Measurements from ENCODE around the gene MXD4. TPM values are rescaled to one million over a fixed set of nuclear protein-coding genes. Genes with fewer than 3 reads are reported as not detected.

Gene MXD4
- total and polyA plus RNA-seq, 11 donors, result 27.5 to 76.6 (median 35.7) TPM

GRCh38 chr4:2259036-2259540, 2.8 kb downstream of the MXD4 start:
- DNase-seq, result peak in 4 of 5 donors; percentile 9 to 56 (median 24)
- Histone ChIP-seq H3K4me3 (peak overlapping the region in 8 of 12 donors; percentile 70 to 100 (median 88)), H3K36me3 (peaks cover 0 to 38% (median 12%) of the 10 kb centered on the region in 9 donors), H3K4me1 (peaks cover 21 to 87% (median 71%) of the 10 kb centered on the region in 12 donors), H3K9me3 (no peaks in the 10 kb centered on the region), H3K27me3 (no peaks in the 10 kb centered on the region), H3K27ac (peak overlapping the region in 11 of 12 donors; percentile 58 to 97 (median 91))
- 53 to 66% (median 56%) methylated on average over 8 to 13 of the region's 13 CpGs for WGBS, 4 donors
- TF ChIP-seq POLR2A (IDR thresholded peaks at IDR 0.05) (no peak), CTCF (IDR thresholded peaks at IDR 0.05) (no peak)
- intact Hi-C loops (cut with DNase I), result loop anchor here in 2 of 10 donors (10.0 kb wide), 1 partner anchor 156 kb away; the partner anchor contains the start of genes CFAP99 (in 2 of the 2) and ZFYVE28 (in 2 of the 2)
- ATAC-seq, result no peak

DNA sequence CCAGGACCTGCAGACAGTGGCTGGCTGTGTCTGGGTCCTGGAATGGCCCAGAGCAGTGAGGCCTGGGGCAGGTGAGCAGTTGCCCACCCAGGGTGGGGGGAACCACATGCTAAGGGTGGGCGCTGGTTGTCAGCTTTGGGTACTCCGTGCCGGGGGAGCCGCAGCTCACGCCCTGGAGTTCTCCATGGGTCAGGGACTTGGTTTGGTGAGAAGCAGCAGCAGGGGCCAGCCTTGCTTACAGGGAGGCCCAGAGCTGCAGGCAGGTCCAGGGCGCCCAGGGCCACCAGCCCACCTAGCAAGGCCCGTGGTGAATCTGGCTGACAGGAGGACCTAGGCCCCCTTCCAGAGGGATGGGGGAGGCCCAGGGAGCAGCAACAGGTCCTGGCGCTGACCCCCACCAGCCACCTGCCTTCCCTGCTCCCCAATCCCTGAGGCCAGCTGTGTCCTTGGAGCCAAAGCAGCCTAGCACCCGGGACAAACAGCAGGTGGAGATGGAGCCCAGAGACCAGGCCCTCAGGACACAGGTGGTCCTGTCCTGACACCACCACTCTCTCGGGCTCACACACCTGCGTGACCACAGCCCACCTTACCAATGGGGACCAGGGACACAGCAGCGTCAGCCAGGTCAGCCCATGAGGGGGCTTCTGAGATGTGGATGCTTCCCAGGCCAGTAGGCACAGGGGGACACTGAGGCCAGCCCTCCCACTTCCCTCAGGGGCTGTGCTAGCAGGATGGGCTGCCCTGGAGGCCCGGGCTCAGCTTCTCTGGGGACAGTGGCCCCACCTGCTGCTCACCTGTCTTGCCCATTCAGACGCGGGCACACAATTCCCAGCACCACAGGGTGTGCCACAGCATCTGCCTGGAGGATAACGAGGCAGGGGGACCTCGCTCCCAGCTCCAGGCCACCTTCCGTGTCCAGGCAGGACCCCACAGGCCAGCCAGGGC, 3.5 kb downstream of the MXD4 start:
- H3K36me3 ChIP-seq, result peaks cover 0 to 44% (median 17%) of the 10 kb centered on the region in 9 donors
- peak; percentile 8 to 62 (median 25) for DNase-seq
- no peaks in the 10 kb centered on the region for H3K9me3 ChIP-seq
- TF ChIP-seq CTCF (IDR thresholded peaks at IDR 0.05), result no peak
- TF ChIP-seq POLR2A (IDR thresholded peaks at IDR 0.05), result no peak
- H3K27ac ChIP-seq, result peak overlapping the region; percentile 74 to 97 (median 90)
- ATAC-seq, result no peak
- no peaks in the 10 kb centered on the region for H3K27me3 ChIP-seq
- WGBS, 4 donors, result 87 to 92% (median 89%) methylated on average over 14 to 18 of the region's 18 CpGs
- intact Hi-C loops (cut with DNase I), result loop anchor here in 2 of 10 donors (10.0 kb wide), 1 partner anchor 156 kb away; the partner anchor contains the start of genes CFAP99 (in 2 of the 2) and ZFYVE28 (in 2 of the 2)
- peaks cover 21 to 87% (median 72%) of the 10 kb centered on the region in 12 donors for H3K4me1 ChIP-seq
- peak overlapping the region in 4 of 12 donors; percentile 6 to 100 (median 50) for H3K4me3 ChIP-seq

GRCh38 chr4:2257361-2258081, 4.4 kb downstream of the MXD4 start:
- no peaks in the 10 kb centered on the region for H3K9me3 ChIP-seq
- H3K4me1 ChIP-seq, result peaks cover 21 to 84% (median 70%) of the 10 kb centered on the region in 12 donors
- no peaks in the 10 kb centered on the region for H3K27me3 ChIP-seq
- H3K4me3 ChIP-seq, result peak overlapping the region in 3 of 12 donors; percentile 1 to 24 (median 1)
- intact Hi-C loops (cut with DNase I), result loop anchor here in 3 of 10 donors (2.0 to 10.0 kb wide), 2 partner anchors 15 to 157 kb away; partner anchors contain the start of genes CFAP99 (in 2 of the 3), ZFYVE28 (in 2 of the 3), HAUS3 (in 1 of the 3) and POLN (in 1 of the 3)
- no peak for ATAC-seq
- H3K27ac ChIP-seq, result peak overlapping the region; percentile 74 to 94 (median 89)
- no peak for TF ChIP-seq POLR2A (IDR thresholded peaks at IDR 0.05)
- no peak for TF ChIP-seq CTCF (IDR thresholded peaks at IDR 0.05)
- DNase-seq, result peak in 4 of 5 donors; percentile 5 to 35 (median 21)
- 62 to 75% (median 63%) methylated on average over 9 to 14 of the region's 14 CpGs for WGBS, 4 donors
- H3K36me3 ChIP-seq, result peaks cover 0 to 51% (median 23%) of the 10 kb centered on the region in 9 donors

All from heart left ventricle (tissue), 16 donors.